ENCODE data around the gene TPM3.

- TF ChIP-seq, protein P1, sequence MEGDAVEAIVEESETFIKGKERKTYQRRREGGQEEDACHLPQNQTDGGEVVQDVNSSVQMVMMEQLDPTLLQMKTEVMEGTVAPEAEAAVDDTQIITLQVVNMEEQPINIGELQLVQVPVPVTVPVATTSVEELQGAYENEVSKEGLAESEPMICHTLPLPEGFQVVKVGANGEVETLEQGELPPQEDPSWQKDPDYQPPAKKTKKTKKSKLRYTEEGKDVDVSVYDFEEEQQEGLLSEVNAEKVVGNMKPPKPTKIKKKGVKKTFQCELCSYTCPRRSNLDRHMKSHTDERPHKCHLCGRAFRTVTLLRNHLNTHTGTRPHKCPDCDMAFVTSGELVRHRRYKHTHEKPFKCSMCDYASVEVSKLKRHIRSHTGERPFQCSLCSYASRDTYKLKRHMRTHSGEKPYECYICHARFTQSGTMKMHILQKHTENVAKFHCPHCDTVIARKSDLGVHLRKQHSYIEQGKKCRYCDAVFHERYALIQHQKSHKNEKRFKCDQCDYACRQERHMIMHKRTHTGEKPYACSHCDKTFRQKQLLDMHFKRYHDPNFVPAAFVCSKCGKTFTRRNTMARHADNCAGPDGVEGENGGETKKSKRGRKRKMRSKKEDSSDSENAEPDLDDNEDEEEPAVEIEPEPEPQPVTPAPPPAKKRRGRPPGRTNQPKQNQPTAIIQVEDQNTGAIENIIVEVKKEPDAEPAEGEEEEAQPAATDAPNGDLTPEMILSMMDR (IDR thresholded peaks at IDR 0.05) = no peak
- TF ChIP-seq POLR2A (IDR thresholded peaks at IDR 0.05) = no peak
Measured at GRCh38 chr1:154190550-154190949, 1.4 kb downstream of the TPM3 start.

All from sigmoid colon (tissue), 3 donors.